Nucleus accumbens (tissue), 56 donors: ENCODE data around the gene HOXC4.

ENCODE experiments used
- DNase-seq, 56 donors: peaks; one replicate each; lab custom pipeline; 2025; lab: John Stamatoyannopoulos, UW

HOXC4 gene

GRCh38 chr12:54053751-54054741 is at the start of gene HOXC4:
Gene HOXC4 (plus strand): TSS chr12:54053835. CDS start chr12:54053923, 88 bp downstream.
- DNase-seq = peak in 1 of 56 donors; percentile 2

- DNase-seq = no peak
Measured at GRCh38 chr12:54004063-54004840, 49.4 kb upstream of the HOXC4 start.

DNA sequence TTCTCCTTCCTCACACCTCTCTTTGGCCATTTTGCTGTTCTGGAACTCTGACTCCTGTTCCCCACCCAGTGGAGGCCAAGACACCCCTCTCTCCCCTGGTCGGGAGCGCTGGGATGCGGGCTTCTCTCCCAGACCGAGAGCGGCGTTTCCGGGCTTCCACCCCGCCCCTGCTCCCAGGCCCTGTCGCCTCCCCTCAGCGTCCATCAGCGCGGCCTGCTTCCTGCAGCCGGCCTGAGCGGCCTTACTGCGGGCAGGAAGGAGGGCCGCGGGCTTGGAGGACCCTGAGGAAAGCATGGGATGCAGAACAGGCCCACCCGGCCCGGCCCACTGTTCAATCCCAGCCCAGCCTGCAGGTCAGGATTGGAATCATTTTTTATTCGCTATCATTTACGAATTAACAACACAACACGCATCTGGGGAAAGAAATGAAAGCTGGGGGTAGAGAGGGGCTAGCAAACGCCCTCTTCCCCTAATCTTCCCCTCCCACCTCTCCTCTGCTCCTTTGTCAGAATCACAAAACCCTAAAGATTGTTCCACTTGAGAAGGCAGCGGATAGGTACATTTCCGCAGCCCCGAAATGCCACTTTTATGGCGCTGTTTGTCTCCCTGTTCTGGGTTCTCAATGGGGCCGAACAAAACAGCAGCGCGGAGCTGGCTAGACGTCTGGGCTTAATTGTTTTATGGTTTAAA is 48.6 kb upstream of the HOXC4 start:
- DNase-seq = no peak

DNA sequence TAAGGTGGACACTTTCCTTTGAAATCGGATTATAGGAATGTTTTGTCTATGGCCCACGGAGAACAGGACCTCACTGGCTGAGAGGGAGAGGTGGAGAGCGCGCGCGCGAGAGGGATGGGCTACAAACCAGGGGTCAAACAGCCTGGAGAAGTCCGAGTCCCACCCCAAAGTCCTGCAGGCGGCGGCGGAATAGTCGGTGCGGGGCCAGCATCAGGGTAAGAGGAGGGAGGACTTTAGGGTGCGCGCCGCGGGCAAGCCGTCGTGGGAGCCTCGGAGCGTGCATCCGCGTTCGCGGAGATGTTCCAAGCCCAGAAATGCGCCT is 48.1 kb upstream of the HOXC4 start:
- DNase-seq = no peak

DNA sequence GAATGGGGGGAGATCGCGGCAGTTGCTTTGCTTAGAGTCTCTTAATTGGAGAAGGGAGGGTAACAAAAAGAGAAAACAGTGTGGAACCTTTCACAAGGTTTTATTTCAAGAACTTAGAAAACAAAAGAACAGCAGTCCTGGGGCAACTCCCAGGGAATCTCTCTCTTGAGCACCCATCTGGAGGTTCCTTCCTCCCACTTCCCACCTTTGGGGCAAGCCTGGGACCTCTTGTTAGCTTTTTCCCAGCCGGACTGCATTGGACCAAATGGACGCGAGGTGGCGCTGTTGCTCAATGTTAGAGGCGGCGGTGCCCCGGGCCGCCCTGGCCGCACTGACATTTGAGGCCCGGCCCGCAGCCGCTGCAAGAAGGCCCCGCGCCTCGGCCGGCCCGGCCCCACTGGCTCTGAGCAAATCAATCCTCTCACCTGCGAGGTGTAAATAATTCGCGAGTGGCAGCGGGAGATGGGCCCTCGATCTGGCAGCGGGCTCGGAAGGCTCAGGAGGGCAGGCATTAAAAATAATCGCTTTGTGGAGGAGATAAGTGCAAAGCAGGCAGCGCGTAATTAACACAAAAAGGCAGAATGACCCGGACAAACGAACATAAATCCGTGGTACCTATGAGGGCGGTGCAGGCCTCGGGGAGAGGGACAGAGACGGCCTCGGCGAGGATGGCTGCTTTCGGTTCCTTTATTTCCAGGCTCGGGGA is 47.6 kb upstream of the HOXC4 start:
- DNase-seq = peak in 52 of 56 donors; percentile 5 to 87 (median 56)

DNA sequence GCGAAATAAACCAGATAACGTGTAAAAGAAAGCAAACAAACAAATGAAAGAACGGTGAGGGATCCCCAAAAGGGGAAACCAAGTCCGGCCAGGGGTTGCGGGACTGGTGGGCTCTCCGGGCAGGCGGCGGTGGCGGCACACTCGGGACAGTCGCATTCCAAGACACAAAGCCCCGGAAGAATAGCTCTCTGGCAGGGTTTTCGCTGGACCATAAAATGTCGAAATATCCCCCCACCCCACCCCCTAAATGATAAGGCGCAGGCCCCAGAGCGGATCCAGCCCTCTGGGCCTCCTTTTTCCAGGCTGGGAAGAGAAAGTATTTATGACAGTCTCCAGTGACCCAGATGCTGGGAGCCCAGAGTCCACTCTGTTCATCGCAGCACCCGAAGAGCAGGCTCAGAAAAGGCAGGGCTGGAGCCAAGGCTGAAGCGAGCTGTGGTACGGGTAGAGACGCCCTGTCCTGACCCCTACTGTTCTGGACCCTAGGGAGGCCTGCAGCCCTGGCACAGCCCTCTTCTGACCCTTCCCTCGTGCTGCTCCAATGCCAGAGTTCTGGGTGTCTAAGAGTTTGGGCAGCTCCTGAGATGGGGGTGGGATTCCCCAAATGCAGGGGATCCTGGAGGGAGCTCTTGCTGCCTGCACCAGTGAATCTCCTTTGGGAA is 46.9 kb upstream of the HOXC4 start:
- DNase-seq = no peak

DNA sequence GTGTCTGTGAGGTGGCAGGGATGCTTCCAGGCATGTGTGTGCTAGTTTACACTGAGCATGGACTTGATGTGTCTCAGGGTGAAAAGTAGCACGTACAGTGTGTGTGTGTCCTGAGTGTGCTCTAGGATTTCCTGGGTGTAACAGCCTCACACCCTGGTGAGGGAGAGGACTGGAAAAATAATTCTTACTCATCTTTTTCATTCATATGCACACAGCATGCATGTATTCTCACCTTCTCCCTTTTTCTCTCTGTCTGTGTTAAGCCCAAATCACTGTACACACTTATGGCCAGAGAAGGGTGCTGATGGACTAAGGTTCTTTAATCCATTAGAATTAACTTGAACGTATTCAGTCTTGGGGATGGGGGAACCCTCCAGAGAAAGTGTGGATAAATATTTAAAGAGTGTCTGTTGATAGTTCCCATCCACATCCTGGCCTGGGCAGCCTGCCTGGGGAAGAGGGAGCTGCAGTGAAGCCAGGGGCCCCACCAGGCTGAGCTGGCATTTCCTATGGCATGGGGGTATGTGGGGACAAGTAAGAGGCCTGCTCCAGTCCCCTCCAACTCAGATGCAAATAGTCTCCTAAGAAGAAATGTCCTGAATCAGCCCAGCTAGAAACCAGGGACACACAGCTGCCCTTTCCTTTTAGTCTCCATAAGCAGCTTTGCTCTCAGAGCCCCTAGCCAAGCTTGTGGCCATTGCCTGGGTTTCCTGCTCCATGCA is 45.9 kb upstream of the HOXC4 start:
- no peak for DNase-seq

GRCh38 chr12:54008260-54008552 is 45.4 kb upstream of the HOXC4 start:
- no peak for DNase-seq

DNA sequence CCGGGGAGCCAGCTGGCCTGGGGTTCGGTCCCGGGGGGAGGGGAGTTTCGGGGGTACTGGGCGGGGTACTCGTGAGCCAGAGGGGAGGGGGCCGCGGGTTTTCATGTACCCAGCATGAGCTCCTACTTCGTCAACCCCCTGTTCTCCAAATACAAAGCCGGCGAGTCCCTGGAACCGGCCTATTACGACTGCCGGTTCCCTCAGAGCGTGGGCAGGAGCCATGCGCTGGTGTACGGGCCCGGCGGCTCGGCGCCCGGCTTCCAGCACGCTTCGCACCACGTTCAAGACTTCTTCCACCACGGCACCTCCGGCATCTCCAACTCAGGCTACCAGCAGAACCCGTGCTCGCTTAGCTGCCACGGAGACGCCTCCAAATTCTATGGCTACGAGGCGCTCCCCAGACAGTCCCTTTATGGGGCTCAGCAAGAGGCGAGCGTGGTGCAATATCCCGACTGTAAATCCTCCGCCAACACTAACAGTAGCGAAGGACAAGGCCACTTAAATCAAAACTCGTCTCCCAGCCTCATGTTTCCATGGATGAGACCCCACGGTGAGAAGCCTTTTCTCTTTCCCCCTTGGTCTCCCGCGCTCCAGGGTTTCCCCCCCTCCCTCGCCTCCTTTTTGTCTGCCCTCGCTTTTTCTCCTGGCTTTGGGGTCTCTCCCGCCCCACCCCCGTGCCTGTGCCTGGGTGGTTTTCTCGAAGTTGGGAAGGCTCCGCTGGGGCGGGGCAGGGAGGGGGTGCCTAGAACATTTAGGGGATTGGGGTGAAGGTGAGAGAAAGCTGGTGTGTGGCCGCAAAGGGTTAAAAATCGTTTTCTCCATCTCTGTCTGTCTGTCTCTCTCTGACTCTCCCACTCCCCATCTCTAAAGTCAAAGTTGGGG is 44.2 kb upstream of the HOXC4 start:
- DNase-seq = no peak

DNA sequence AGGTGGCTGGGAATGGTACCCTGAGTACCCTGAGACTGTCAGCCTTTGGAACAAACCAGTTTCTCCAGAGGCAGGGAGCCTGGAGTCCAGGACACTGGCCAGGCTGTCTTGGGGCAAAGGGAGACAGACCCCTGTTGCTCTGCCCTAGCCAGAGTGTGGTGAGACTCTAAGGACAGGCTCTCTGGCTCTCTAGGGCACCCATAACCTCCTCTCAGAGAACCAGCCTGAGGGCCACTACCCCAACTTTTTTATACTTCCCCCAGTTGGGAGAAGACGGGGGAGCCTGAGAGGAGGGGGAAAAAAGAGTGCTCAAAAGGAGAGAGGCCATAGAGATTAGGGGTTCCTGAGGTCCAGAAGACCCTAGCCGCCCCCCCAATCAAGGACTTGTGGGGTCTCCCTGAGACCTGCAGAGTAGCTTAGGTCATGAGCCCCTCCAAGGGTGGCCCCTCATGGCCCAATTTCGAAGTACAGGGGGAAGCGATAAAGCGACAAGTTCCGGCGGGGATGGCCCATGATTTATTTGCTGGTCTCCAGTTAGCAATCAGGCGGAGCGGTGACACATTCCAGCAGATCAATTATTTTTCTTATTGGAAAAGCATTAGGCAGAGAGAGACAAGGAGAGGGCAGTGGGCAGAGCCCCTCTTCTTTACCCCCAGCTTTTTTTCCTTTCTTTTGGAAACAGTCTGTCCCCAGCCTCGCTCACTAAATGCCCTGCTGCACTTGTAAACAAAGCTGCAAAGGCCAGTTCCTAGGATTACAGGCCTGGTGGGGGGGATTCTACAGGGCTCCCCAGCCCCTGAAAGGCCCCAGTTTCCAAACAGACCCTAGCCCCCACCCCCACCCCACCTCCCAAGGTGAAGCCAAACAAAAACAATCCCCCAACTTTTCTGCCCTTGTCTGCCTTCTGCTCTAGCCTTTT is 43.3 kb upstream of the HOXC4 start:
- DNase-seq = no peak

- DNase-seq = no peak
Measured at GRCh38 chr12:54010972-54011664, 42.5 kb upstream of the HOXC4 start.

- DNase-seq = no peak
Measured at GRCh38 chr12:54011665-54012532, 41.7 kb upstream of the HOXC4 start.

DNA sequence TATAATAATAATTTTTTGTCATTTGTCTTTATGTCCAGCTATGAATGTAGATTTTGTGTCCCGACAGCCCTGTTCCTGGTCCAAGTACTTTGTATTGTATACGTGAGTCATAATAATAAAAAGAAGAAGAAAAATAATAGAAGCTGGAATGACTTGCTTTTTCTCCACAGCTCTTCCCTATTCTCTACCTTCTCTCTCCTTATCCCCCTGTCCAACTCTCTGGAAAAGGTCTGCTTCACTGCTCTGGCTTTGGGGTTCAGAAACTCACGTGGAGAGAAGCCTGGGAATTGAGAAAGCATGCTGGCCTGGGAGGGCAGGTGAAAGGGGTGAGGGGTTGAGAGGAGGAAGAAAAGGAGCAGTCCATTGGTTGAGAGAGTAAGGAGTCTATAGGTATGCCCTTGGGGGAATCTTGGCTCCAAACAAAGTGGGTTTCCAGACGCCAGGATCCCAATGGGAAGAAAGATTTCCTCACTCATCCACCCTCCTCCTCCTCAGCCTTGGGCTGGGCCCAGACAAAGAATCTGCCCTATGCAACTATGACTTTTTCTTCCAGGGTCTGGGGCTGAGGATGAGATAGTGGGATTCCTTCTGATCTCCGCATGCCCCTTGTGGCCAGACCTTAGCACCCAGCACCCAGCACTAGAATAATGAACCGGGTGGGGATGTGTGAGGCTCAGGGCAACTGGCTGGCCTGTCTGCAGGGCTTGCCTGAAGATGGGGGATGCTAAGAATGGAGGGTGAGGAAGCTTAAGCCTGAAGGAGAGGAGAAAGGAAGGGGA is 40.8 kb upstream of the HOXC4 start:
- no peak for DNase-seq

DNA sequence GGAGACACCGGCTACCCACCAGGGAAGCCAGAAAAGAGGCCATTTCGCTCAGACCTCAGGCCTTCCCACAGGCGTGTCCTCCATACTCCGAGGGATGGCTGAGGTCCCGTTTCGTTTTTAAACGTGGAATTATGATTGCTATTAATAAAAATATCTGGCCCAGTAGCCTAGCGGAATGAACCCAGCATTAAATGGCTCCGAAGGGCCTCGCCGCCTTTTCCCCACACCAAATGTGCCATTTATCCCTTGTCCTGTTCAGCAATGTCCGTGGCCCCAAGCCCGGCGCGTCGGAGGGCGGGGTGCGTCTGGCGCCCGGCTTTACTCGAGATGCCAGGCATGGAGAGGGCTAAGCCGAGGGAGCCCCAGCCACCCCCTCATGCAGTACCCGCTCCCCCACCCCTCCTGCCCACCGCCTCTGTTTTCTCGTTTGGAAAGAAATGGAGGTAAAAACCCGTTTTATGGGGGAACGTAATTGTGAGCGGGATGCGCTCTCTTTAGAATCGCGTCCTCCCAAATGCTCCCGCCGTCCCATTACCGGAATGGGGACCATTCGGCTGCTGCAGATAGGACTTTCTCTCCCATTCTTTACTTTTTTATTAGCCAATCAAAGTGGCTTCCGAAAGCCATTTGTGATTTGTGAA is 39.1 kb upstream of the HOXC4 start:
- no peak for DNase-seq
